ENCODE results near the gene MRPL36.

DNA sequence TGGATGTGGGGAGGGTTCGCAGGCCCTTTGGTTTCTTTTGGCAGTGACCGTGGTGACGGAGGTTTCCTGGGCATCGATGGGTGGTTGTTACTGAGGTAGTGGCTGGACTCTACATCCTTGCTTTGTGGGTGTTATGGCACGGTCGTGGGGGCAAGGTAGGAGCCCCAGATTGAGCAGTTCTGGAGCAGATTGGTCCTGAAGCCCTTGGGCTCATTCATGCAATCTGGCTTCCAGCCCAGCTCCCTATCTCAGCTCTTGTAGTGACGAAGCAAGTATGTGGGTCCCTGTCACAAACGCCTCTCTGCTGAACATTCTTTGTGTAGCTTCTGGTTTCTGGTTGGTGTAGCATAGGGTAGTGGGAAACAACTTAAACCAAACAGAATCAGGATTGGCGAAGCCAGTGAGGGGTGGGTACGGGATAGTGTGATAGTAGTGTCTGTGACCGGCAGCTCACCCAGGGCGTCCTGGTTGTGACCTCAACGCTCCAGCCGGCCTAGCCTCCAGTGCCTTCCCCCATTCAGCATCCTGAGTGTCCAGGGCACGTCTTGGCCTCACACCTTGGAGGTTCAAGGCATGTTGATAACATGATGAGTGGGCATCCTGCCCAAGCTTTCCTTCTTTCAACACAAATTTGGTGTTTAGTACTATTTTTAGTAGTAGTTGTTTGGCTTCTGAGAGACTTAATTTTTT is 4.5 kb upstream of the MRPL36 start:
- TF ChIP-seq POLR2A (IDR thresholded peaks at IDR 0.05) (no peak), CTCF (IDR thresholded peaks at IDR 0.05) (no peak), EP300 (IDR thresholded peaks at IDR 0.05) (no peak), POLR2AphosphoS5 (IDR thresholded peaks at IDR 0.05) (no peak)
